ENCODE results near the gene ANP32D.

- TF ChIP-seq ZNF274 (IDR thresholded peaks at IDR 0.05; ENCODE audit: low read length) (no peak), ZNF274 (tag by site-specific recombination; IDR thresholded peaks at IDR 0.05; ENCODE audit: borderline replicate concordance) (no peak), ZNF121 (tag by site-specific recombination; IDR thresholded peaks at IDR 0.05) (no peak), ZNF548 (tag by site-specific recombination; IDR thresholded peaks at IDR 0.05) (no peak), ZNF433 (tag by site-specific recombination; IDR thresholded peaks at IDR 0.05; ENCODE audit: low read depth) (no peak), TCF7L2 (IDR thresholded peaks at IDR 0.05; ENCODE audit: borderline replicate concordance, low read depth, low read length) (no peak), ZBTB1 (tag by site-specific recombination; IDR thresholded peaks at IDR 0.05) (no peak), ZNF350 (tag by site-specific recombination; IDR thresholded peaks at IDR 0.05) (no peak), YY1 (tag by site-specific recombination; IDR thresholded peaks at IDR 0.05) (no peak), ZNF501 (tag by site-specific recombination; IDR thresholded peaks at IDR 0.05) (no peak), ZNF610 (tag by site-specific recombination; IDR thresholded peaks at IDR 0.05; ENCODE audit: borderline replicate concordance) (no peak), SP2 (tag by site-specific recombination; IDR thresholded peaks at IDR 0.05) (no peak)
- TF ChIP-seq, protein P1, sequence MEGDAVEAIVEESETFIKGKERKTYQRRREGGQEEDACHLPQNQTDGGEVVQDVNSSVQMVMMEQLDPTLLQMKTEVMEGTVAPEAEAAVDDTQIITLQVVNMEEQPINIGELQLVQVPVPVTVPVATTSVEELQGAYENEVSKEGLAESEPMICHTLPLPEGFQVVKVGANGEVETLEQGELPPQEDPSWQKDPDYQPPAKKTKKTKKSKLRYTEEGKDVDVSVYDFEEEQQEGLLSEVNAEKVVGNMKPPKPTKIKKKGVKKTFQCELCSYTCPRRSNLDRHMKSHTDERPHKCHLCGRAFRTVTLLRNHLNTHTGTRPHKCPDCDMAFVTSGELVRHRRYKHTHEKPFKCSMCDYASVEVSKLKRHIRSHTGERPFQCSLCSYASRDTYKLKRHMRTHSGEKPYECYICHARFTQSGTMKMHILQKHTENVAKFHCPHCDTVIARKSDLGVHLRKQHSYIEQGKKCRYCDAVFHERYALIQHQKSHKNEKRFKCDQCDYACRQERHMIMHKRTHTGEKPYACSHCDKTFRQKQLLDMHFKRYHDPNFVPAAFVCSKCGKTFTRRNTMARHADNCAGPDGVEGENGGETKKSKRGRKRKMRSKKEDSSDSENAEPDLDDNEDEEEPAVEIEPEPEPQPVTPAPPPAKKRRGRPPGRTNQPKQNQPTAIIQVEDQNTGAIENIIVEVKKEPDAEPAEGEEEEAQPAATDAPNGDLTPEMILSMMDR (tag by site-specific recombination; IDR thresholded peaks at IDR 0.05) = no peak
Measured at GRCh38 chr12:48508987-48509386, 36.6 kb downstream of the ANP32D start.

All from HEK293 (cell line).